GM18517 (cell line): ENCODE measurements around the gene VEPH1.

Source experiments
- ATAC-seq: cut with Tn5 transposase; IDR thresholded peaks from one replicate; pipeline ENCODE4 v1.9.1; 2021; ENCODE audit warnings: mild to moderate bottlenecking, moderate library complexity; ENCODE audit not compliant: unreplicated experiment

The VEPH1 gene

GRCh38 chr3:157275832-157276231, 227.4 kb downstream of the VEPH1 start:
- no peak for ATAC-seq

DNA sequence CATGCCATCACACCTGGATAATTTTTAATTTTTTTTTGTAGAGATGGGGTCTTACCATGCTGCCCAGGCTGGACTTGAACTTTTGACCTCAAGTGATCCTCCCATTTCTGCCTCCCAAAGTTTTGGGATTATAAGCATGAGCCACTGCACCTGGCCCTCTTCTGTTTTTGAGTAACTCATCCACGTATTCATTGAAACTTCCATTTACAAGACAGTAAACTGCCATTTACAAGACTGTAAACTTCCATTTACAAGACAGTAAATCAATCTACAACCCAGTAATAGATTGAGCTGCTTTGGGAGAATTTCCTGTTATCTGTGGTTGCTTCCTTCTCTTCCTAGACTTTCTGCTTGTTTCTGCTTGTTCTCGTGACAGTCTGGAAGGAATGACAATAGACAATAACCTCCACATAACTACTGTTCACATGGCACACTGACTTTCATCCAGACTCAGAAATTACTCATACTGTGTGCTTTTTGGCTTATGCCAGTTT, 228.5 kb downstream of the VEPH1 start:
- ATAC-seq = no peak

- no peak for ATAC-seq
Observed at GRCh38 chr3:157271283-157271882, 231.8 kb downstream of the VEPH1 start.

GRCh38 chr3:157268026-157268425, 235.2 kb downstream of the VEPH1 start:
- no peak for ATAC-seq

DNA sequence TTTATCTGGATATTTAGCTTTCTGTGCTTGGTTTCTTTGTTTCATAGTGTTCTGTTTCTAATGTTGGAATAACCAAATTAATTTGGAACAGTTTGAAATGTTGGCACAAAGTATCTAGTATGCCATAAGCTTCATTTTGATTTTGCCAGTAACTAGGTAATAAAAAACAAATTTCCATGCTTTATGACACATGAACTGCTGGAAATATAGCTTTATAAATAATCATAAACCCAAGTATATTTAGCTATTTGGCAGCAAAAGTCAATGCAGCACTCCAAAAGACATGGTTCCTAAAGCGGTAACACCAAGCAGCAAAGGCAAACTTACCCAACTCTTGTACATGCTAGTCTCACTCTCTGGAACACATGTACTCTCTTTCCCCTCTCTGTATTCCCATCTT, 237.3 kb downstream of the VEPH1 start:
- no peak for ATAC-seq

DNA sequence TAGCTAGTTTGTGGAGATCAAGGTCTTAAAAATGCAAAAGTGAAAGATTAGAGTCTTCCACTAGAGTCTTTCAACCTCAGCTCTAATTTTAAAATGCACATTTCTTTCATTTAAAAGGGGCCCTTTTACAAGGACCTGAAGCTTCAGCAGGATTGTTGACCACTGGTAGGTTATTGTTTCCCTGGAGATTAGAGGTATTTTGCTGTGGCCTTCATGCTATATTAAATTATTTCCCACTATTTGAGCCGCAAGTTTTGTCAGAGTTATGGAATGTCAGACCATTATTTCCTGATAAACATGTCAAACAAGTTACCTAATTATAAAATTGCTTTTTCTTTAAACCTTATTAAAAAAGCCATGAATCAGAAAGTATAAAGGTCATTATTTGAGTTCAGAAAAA, 240.2 kb downstream of the VEPH1 start:
- no peak for ATAC-seq

GRCh38 chr3:157261000-157261399, 242.2 kb downstream of the VEPH1 start:
- no peak for ATAC-seq

GRCh38 chr3:157259825-157260224, 243.4 kb downstream of the VEPH1 start:
- ATAC-seq = no peak

DNA sequence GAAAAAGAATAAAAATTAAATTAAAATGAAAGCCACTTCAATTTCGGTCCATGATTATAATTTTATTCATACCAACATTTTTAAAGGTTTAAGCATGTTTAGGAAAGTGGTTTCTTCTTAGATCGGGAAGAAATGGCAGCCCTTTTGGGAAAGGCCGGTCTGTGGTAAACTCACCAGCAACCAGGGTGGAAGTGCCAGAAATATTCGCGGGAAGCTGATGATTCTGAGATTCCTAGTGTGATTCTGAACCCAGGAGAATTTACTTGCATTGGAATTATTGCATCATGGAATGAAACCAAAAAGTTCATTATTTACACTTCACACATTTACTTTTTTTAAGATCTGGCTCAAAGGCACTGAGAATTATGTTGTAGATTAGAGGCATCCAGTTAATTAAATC, 246.1 kb downstream of the VEPH1 start:
- no peak for ATAC-seq

DNA sequence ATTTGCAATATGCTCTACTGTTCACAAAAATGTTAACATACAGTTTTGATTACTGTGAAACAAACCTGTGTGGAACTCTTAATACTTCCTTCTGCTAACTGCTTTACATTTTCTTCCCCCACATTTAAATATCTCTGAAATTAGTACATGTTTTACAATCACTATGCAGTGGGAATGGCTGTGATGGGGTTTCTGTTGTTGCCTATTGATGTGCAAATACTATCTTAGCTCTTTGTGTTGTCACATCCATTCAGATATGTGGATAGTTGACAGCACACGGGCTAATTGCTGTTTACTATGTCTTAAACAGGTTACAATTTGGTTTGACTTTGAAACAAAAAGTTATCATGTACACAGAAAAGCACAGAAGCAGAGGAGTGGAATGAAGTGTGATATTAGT, 247.4 kb downstream of the VEPH1 start:
- ATAC-seq = no peak

GRCh38 chr3:157251685-157252084, 251.5 kb downstream of the VEPH1 start:
- no peak for ATAC-seq

- no peak for ATAC-seq
Observed at GRCh38 chr3:157249606-157250005, 253.6 kb downstream of the VEPH1 start.

- ATAC-seq = no peak
Observed at GRCh38 chr3:157248590-157249422, 254.4 kb downstream of the VEPH1 start.

DNA sequence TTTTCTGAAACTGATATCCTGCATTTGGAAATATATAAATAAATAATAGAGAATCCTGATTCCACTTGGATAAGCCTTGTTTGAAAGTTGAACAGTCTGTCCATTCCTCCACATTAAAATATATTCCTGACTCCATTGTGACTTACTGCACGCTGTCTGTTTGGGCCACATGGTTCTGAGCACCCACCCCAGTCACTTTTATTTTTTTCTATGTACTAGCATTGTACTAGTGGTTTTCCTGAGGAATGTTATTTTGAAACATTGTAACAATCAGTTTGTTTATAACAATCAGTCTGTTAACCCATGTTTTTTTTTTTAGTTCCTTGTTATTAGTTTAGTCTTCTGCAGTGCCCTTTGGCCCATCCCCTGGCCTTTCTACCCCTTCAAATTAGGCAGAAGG, 255.8 kb downstream of the VEPH1 start:
- ATAC-seq = no peak

- no peak for ATAC-seq
Observed at GRCh38 chr3:157242836-157243235, 260.4 kb downstream of the VEPH1 start.

GRCh38 chr3:157241599-157241998, 261.6 kb downstream of the VEPH1 start:
- no peak for ATAC-seq

GRCh38 chr3:157240408-157240807, 262.8 kb downstream of the VEPH1 start:
- no peak for ATAC-seq

DNA sequence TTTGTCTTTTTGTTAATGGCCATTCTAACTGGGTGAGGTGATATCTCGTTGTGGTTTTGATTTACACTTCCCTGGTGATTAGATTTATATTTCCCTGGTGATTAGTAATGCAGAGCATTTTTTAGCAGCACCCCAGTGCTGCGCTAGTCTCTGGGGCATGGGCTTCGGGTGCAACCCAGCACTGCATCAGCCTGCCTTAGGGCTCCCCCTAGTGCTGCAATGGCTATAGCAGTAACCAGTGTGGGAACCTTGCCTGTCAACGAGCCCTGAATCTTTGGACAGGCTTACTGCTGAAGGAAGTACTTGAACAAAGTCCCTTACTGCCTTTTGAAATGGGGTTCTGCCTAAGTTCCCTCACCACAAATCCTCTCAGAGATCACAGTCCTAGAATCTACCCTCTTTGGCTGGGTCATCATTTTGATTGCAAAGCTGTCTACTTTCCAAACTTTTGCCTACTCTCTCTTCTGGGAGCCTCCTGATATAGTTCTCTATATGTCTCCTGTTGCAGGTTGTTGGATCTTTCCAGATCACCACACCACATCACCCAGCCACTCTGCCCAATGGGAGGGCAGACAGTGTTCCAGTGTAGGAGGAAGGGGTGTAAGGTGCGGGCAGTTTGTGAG, 264.0 kb downstream of the VEPH1 start:
- ATAC-seq = peak; percentile 94

DNA sequence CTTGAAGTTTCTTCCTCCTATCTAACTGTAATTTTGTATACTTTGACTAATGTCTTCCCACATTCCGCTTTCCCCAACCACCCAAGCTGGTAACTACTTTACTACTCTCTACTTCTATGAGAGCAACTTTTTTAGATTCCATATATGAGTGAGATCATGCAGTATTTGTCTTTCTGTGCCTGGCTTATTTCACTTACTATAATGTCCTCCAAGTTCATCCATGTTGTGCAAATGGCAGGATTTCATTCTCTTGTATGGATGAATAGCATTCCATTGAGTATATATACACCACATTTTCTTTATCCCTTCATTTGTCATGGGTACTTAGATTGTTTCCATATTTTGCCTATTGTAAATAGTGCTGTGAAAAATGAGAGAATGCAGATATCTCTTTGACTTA, 264.8 kb downstream of the VEPH1 start:
- no peak for ATAC-seq

DNA sequence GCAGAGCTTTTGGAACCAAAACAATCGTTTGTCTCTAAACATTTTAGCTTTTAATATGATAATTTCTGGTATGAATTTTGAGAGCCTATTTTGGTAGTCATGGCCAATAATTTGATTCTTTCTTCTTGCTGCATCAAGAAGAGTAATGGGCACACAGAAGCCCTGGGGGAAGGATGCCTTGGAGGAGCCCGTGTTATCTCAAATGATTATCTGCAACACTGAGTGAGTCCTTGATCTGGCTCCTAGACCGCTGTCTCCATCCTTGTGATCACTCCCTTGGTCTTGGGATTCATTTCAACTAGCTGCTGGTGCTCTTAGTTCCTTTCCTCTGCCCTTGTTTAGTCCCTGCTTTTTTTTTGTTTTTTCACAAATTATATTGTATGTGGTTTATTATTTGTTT, 265.3 kb downstream of the VEPH1 start:
- no peak for ATAC-seq

- ATAC-seq = no peak
Observed at GRCh38 chr3:157235291-157235690, 267.9 kb downstream of the VEPH1 start.

GRCh38 chr3:157233923-157234322, 269.3 kb downstream of the VEPH1 start:
- ATAC-seq = no peak
